Midbrain (tissue), 1 donor: ENCODE measurements around the gene PUS10.
"Not testable (repeated sequence)": the region's sequence is repeated elsewhere in the genome, so short reads cannot be mapped to it uniquely, and the experiment has no call there.

Experiments
- DNase-seq: peaks from one replicate; lab custom pipeline; 2025; lab: John Stamatoyannopoulos, UW

Gene PUS10

DNA sequence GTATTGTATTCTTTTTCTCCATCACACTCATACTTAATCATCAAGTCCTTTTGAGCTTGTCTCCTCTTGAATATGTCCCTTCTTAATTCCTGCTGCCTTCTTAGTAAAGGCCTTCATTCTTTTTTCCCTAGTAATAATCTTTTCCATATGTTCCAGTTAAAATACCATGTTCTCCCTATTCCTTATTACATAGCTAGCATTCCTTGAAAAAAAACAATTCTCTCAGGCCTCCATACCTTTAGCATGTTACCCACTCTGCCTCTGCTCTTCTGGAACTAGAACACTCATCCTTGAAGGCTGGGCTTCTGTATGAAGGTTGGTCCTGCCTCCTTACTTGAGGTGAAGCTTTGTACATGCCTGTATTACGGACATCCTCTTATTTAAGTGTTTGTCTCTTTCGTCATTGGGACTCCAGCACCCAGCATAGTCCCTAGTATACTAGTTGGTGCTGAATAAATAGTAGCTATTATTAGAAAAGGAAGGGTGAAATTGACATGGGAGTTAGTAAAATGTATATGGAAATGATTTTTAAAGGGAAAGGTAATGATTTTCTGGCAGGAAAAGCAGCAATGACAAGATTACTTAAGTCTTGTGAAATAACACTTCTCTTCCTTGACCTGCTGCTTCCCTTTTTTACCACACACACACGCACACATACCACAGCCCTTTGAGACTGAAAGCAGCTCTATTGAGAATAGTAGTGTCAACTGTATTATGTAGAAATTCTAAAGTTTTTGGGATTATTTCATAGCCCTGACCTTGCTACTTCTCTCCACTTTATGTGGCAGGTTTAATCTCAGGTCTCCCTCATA lies 91.1 kb downstream of the PUS10 start:
- peak; percentile 5 for DNase-seq

DNA sequence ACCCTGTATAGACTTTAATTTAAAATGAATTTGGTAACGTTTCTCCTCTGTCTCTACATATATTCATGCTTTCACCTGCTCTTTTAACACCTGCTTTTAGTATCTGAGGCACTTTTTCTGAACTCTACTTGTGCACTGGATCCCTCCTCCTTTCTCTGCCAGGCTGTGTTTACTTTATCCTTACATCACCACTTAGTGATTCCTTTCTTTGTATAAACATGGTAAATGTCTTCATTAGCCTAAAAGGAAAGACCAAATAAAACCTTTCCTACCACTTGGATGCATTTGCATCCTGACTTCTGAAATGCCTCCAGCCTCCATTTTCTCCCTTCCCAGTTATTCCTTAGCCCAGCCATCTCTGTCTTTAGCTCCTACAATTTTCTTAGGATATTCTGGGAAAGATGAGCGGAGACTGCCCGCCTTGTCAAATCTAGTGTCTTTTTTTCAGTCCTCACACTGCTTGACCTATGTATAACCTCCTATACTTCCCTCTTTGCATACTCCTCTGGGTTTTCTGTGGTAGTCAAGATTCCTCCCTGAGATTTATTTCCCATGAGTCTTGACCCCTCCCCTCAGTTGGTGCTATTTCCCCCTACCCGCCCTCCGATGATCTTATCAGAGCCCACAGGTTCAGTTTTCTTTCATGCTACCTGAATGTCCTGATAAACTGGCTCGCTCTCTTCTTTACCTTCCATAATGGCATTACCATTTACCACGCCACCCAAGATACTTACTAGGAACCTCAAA lies 91.9 kb downstream of the PUS10 start:
- DNase-seq = no peak

DNA sequence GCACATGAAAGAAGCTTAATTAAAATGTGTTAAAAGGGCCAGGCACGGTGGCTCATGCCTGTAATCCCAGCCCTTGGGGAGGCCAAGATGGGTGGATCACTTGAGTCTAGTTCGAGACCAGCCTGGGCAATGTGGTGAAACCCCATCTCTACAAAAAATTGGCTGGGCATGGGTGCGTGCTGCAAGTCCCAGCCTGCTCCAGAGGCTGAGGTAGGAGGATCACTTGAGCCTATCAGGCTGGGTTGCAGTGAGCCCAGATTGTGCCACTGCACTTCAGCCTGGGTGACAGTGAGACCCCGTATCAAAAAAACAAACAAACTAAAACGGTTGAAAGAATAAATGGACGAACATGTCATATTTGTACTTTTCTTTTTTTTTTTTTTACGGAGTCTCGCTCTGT lies 110.7 kb downstream of the PUS10 start:
- no peak for DNase-seq

DNA sequence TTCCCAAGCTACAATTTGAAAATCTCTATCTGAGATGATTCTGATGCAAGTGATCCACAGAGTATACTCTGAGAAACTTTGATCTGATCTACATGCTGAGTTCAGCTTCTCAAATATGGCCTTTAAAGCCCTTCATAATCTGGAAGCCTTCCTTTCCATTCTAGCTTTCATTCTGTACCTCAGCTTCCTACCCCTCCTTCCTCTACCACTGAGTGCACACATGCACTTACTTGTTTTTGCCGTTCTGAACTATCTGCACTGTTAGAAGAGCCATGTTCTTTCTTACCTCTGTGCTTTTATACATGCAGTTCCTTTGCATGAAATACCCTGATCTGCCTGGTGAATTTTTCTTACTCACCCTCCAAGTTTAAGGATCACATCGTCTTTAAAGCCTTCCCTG lies 111.7 kb downstream of the PUS10 start:
- no peak for DNase-seq

DNA sequence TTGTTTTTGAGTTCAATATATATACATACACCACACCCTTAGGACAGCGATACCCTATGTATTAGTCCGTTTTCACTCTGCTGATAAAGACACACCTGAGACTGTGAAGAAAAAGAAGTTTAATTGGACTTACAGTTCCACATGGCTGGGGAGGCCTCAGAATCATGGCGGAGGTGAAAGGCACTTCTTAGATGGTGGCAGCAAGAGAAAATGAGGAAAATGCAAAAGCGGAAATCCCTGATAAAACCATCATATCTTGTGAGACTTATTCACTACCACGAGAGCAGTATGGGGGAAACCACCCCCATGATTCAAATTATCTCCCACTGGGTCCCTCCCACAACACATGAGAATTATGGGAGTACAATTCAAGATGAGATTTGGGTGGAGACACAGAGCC lies 112.2 kb downstream of the PUS10 start:
- not testable (repeated sequence) for DNase-seq

DNA sequence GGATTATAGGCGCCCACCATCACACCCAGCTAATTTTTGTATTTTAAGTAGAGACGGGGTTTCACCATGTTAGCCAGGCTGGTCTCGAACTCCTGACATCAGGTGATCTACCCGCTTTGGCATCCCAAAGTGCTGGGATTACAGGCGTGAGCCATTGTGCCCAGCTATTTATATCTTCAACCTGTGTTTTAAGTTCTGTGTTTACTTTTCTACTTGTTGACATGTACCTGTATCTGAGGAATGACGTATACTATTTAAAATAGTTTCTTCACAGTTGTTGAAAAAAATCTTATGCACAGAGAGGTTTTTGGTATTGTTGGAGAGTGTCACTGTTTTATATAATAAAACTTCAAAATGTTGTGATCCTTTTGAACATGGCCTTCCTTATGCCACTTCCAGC lies 116.8 kb downstream of the PUS10 start:
- not testable (repeated sequence) for DNase-seq

DNA sequence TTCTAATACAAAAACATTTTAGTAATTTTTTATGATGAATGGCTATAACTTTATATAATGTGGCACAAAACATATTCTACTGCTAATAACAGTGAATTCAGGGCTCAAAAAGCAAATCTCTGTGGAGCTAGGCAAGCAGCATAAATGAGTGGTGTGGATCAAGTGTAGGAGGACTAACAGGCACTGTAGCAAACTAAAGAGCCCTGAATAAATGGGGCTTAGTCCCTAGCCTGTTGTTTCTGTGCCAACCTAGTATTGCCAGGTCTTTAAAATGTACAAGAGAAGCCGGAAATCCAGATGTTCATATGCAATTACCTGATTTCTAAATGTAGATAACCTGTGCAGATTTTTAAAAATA lies 118.2 kb downstream of the PUS10 start:
- DNase-seq = no peak

DNA sequence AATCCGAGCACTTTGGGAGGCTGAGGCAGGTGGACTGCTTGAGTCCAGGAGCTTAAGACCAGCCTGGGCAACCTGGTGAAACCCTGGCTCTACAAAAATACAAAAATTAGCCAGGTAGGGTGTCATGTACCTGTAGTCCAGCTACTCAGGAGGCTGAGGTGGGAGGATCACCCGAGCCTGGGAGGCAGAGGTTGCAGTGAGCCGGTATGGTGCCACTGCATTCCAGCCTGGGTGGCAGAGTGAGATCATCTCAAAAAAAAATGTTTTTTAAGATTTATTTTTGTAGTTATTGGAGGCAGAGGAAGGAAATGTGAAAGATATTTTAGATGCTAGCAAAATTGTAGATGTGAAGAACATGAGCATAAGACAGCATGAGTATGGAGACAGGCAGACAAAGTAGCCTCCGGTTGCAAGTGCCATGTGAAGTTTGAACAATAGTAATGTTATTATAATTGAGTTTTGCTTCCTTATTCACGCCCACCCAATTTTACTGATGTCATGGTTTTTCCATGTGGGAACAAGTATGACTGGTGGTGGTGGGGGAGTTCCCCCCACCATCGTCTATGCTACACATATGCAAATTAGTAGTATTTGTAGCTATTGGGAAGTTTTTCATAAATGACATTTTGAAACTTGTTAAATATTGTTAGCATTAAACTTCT lies 118.7 kb downstream of the PUS10 start:
- DNase-seq = no peak

DNA sequence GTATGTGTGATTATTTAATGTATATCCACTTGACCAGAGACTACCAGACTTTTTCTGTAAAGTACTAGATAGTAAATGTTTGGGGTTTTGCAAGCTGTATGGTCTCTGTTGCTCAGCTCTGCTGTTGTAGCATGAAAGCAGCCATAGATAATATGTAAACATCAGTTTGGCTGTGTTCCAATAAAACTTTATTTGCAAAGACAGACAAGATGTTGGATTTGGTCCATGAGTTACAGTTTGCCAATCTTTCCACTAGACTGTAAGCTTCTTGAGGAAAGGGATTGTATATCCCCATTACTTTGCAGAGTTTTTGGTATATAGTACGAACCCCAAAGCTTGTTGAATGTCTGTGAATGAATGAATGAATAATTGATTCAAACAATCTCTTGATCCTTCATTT lies 119.5 kb downstream of the PUS10 start:
- no peak for DNase-seq
